Glomerular visceral epithelial cell (primary cell): ENCODE data around the gene TMEM151B.
"Not testable (repeated sequence)": the region's sequence is repeated elsewhere in the genome, so short reads cannot be mapped to it uniquely, and the experiment has no call there.

ENCODE experiments used
- DNase-seq: peaks from one replicate; pipeline ENCODE4 v3.0.0-alpha.2; 2016; ENCODE audit errors: extremely low spot score

Gene TMEM151B

GRCh38 chr6:44333273-44333919, 63.1 kb downstream of the TMEM151B start:
- DNase-seq, result no peak

DNA sequence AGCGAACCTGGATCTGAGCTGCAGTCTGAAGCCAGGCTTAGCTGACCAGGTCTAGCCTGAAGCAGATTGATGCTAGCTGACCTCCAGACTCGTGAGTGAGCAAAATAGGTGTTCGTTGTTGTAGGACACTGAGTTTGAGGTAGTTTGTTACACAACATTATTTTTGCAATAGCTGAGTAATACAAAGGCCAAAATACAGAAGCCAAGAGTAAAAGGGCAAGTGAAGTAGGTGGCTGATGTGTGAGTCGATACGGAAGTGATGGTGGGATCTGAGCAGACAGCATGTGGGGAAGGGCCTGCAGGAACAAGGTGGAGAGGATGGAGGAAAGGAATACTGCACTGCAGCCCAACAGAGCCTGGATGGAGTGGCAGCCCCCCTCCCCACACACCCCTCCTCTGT, 63.7 kb downstream of the TMEM151B start:
- DNase-seq, result no peak

- no peak for DNase-seq
Measured at GRCh38 chr6:44335631-44336030, 65.4 kb downstream of the TMEM151B start.

GRCh38 chr6:44338228-44339122, 68.2 kb downstream of the TMEM151B start:
- peak; percentile 63 for DNase-seq

GRCh38 chr6:44339301-44339700, 69.1 kb downstream of the TMEM151B start:
- DNase-seq, result no peak

GRCh38 chr6:44339763-44340625, 69.7 kb downstream of the TMEM151B start:
- DNase-seq, result peak; percentile 63

DNA sequence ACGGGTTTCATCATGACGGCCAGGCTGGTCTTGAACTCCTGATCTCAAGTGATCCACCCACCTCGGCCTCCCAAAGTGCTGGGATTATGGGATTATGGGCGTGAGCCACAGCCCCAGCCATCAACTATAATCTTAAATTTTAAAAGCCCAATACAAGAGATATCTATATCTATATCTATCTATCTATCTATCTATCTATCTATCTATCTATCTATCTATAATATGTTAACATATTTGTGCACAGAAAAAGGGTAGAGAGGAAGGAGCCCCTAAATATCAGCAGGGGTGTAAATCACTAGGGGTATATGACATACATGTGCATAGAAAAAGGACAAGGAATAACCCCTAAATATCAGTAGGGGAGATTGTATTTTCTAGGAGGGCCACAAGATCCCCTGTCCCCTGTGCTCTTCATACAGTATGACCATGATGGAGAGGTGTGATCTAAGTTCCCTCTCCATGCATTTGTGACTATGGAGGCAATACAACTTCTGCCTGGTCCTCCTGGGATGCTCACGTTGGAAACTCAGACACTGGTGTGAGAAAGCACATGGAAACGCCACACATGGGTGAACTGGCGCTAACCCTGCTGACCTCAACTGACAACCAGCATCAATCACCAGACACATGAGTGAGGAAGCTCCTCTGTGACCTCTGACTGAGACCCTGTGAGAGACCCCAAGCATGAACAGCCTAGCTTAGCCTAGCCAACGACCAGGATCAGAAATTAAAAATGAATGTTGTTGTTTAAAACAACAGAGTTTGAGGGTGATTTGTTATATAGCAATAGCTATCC, 71.0 kb downstream of the TMEM151B start:
- no peak for DNase-seq

DNA sequence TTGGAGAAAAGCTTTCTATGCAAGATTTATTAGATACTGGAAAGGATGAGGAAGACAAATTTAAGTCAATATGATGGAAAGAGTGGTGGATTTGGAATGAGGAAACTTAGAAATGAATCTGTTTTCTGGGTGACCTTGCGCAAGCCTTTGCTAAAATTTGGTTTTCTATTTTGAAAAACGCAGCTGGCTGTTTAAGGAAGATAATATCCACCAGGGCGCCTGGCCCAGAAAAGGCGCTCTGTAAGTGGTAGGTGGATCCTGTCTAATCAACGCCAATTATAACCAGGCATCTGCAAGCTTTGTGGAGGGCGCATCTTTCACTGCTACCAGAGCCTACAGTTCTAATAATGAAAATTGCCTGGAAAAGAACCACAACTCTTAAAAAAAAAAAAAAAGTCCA, 71.8 kb downstream of the TMEM151B start:
- DNase-seq, result no peak

DNA sequence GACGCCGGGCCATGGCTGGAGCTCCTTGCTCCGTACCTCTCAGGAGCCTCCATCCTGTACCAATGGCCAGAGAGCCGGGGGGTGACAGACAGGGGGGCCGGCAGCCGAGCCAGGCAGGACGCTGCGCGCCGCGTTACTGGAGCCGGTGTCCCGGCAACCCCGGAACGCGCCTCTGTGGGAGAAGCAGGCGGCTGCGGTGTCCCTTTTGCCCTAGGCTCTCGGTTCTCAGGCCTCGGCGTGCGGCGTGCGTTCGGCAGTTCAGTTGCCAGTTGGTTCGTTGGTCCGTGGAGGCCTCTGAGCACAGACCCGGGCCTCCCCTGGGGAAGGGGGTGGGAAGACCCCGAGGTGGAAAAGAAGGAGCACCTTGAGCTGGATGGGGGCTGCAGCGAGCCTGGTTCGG, 72.2 kb downstream of the TMEM151B start, which contains the start of gene SPATS1:
Gene SPATS1 (plus strand): TSS at position 162 of the 400 bp plus-strand sequence. CDS start 446 bp downstream, outside the sequence.
- no peak for DNase-seq

GRCh38 chr6:44346818-44347217, 76.6 kb downstream of the TMEM151B start:
- DNase-seq, result not testable (repeated sequence)

DNA sequence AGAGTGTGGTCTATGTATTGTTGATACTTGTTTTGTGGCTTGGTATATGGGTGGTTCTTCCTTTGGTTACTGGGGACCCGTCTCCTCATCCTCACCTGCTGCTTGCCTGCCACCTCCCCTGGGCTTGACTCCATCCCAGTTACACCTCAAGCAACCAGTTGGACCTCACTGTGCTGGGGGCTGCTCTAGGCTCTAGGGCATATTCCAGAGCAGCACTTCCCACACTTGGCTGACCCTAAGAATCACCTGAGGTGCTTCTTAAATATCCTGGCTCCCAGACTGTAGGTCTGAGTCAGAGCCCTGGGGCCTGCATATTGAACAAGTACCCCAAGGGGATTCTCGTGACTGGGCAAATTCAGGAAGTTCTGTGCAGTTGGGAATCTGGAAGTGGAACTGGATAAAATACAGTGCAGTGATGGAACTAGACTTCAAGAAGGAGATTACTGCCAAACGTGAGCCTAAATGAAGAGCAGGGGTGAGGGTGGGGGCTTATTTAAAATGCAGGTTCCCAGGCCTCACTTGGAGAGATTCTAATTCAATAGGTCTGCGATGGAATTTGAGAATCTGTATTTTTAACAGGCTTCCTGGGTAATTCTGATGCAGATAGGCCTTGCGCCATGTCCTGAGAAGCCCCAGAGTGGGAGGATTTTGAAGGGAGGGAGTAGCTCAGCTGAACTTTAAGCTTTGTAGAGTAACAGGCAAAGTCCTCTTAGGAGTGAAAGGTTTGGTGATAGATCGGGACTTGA, 79.8 kb downstream of the TMEM151B start:
- DNase-seq, result no peak

DNA sequence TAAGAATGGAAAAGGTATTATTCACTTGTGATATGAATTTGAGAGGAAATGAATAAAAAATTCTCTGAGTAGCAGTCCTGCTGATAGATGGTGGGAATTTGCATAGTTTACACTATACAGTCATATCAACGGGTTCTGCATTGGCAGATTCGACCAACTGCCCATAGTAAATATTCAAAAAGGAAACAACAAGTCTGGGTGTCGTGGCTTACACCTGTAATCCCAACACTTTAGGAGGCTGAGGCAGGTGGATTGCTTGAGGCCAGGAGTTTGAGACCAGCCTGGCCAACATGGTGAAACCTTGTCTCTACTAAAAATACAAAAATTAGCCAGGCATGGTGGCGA, 80.4 kb downstream of the TMEM151B start:
- DNase-seq, result not testable (repeated sequence)

DNA sequence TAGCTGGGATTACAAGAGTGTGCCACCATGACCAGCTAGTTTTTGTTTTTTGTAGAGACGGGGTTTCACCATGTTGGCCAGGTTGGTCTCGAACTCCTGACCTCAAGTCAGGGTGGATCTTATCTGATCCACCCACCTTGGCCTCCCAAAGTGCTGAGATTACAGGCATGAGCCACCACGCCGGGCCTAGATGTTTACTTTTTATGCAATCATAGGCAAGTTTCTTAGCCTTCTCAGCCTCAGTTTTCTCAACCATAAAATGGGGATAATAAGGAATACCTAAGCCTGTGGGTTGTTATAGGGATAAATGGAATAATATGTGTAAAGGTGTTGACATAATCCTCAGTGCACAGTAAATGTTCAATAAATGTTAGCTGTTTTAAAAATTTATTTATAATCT, 82.0 kb downstream of the TMEM151B start:
- no peak for DNase-seq

- DNase-seq, result no peak
Measured at GRCh38 chr6:44353336-44353735, 83.1 kb downstream of the TMEM151B start.

DNA sequence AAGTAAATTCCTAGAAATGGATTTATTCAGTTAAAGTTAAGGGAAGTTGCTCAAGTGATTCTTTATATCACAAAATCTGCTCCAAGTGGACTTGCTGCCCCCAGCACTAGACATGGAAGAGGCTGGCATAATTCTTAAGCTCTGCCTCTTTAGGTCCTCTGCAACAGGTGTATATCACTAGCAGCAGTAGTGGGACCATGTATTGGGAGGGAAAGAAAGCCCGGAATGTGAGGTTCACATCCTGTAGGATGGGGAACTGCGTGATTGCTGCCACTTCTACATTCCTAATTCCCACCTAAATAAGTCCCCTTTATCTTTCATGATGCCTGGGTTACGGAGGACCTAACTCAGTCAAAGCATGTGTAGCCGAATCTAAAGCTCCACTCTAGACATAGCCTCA, 85.4 kb downstream of the TMEM151B start:
- no peak for DNase-seq

DNA sequence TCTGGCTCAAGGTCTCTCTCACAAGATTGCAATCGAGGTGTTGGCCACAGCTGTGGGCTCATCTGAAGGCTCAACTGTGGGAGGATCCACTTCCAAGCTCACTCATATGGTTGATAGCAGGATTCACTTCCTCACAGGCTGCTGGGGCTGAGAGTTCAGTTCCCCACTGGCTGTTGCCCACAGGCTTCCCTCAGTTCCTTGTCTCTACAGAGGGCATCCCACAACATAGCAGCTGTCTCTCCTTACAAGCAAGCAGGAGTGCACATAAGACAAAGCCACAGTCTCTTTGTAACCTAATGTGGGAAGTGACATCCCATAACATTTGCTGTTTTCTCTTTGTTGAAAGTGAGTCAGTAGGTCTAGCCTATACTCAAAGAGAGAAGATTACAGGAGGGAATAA, 86.2 kb downstream of the TMEM151B start:
- DNase-seq, result no peak
